Stimulated activated CD8-positive, alpha-beta memory T cell treated with anti-CD3 and anti-CD28 coated beads, Interleukin-2, amount 100 ng/mL, for 1 hour (primary cell): ENCODE data around the gene LHX4.
"Not testable (repeated sequence)": the region's sequence is repeated elsewhere in the genome, so short reads cannot be mapped to it uniquely, and the experiment has no call there.

ENCODE experiments used
- DNase-seq, 2 donors: peaks; one replicate each; pipeline ENCODE4 v3.0.0-alpha.2; 2020; ENCODE audit warnings: low read depth in 2 of 2

LHX4 gene

DNA sequence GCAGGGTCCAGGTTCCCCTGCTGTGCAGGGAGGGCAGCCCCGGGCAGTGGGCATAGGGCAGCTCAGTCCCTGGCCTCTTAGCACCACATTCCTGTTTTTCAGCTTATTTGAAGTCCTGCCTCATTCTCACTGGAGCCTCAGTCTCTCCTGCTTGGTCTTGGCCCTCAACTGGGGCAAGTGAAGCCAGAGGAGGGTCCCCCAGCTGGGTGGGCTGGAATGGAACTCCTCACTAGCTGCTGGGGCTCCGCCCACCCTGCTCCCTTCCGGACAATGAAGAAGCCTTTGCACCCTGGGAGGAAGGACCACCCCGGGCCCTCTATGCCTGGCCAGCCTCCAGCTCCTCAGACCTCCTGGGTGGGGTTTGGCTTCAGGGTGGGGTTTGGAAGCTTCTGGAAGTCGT lies 32.8 kb upstream of the LHX4 start:
- no peak for DNase-seq

DNA sequence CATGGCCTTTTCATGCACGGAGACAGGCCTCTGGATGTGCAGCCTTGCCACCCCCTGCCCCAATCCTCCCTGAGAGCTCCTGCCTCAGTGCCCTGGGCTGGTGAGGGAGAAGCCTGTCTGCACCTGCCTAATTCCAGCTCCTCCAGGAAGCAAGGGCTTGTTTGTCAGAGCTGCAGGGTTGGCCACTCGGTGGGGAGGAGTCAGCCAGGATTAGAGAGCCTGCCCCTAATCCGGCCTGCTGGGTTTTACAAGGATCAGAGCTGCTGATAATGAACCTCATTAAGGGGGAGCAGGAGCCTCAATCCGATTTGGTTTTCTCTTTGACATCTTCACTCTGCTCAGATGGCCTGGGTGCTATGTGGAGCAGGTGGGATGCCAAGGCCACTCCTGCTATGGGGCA lies 31.9 kb upstream of the LHX4 start:
- DNase-seq, result no peak

DNA sequence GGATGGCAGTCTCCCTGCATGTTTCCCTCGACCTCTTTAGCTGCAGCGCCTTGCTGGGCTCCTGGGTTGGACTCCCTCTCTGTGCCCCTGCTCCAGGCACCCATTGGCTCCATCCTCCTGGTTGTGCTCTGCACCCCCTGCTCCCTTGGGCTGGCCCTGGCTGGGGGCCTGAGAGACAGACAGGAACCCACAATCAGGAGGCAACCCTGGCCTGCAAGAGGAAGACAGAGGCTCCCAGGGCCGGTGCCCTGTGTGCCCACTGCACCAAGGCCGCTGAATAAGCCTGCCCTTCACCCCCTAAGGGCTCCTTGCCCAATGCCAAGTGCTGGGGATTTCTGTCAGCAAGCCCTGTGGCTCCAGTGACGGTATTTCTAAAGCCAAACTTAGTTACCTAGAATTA lies 31.5 kb upstream of the LHX4 start:
- DNase-seq, result no peak

DNA sequence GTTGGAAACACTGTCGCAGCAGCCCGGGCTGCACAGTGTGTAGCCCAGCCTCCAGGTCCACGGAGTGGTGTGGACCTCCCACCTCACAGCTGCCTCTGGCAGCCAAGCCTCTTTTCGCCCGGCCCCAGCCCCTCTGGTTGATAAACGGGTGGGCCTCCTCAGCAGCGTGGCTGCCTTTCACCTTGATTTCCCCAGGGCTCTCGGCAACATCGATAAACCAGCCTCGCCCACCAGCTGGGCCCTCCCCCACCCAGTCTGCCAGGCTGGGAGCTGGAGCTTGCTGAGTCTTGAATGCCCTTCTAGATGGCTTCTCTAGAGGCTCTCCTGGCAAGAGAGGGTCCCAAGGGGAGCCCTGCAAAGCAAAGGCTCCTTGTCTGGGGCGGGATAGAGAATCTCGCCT lies 31.0 kb upstream of the LHX4 start:
- DNase-seq, result no peak

DNA sequence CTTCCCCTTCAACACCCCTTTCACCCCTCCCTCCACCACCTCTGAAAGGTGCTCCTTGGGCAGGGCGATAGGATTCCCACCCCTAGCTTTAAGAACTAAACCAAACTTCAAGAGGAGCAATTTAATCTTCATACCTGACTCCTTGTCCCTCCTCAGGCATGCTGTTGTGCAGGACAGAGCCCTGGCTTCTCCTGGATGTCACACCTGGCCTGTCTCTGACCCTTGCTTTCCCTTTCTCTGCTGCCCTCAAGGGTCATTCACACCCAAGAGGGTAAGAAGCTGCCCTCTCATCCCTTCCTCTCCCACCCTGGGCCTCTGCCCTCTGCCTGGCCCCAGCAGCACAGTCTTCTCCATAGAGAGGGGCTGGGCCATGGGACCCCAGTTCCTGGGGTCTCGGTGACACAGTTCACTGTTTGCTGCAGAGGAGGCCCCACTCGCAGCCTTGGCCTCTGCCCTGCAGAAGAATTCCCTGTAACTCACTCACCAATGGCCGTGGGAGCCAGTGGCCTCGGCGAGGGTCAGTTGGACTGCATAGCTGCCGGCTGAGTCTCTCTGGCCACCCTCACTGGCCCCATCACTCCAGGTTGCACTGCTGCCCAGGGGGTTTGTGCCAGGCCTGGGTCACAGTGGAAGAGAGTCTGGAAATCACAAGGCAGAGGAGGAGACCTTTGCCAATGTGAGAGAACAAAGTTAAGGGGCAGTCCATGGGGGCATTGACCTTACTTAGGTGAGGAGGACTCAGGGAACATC lies 28.4 kb upstream of the LHX4 start:
- no peak for DNase-seq

DNA sequence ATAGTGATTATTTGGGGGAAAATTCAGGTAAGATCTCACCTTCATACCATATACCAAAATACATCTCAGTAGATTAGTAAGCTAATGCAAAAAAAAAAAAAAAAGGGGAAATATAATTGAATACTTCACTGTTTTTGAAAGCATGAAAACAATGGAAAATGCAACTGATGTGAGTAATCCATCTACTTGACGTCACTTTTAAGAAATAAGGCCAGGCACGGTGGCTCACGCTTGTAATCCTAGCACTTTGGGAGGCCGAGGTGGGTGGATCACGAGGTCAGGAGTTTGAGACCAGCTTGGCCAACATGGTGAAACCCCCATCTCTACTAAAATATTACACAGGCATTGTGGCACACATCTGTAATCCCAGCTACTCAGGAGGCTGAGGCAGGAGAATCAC lies 27.5 kb upstream of the LHX4 start:
- not testable (repeated sequence) for DNase-seq

DNA sequence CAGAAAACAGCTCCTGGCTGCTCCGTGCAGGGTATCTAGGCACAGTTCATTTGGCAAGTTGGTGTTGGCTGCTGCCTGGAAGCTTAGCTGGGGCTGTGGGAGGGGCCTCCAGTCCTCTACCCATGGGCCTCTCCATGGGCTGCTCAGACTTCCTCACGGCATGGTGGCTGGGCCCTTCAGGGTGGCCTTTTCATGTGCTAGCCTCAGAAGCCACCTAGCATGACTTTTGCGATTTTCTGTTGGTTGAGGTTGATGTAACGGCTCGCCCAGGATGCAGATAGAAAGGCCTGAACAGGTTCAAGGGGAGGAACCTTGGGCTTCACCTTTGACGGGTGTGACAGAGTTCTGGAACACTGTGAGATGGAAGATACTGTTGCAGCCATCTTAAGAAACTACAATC lies 25.8 kb upstream of the LHX4 start:
- no peak for DNase-seq

DNA sequence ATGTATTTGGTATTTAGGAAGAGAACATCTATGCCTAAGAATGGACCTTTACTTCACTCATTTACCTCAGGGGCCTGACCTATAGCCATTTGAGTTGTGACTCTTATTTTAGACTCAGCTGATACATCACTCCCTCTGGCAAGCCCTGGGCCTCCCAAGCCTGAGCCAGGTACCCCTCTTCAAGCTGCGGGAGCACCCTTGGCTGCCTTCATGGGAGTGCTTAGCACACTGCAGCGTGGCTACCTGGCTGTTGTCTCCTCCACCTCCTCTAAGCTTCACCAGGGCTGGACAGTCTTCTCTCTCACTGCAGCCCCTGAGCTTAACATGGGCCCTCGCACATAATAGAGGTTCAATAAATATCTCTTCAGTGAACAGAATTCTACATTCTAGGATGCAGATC lies 23.5 kb upstream of the LHX4 start:
- no peak for DNase-seq

DNA sequence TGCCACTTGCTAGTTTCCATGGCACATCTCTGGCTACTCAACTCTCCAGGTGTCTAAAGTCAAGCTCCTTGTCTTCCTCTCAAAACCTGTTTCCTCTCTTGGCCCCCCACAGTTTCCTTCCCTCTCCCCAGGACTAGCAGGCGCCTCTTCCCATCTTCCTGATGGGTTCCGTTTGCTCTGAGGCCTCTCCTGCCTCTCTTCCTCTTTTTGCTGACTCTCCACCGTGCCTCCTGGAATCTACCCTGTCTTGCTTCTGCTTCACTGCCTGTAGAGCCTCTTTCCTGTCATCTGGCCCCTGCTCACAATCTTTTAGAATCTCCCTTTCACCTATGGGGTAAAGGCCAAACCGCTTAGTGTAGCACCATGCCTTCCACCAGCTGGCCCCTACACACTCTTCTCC lies 21.8 kb upstream of the LHX4 start:
- DNase-seq, result no peak

DNA sequence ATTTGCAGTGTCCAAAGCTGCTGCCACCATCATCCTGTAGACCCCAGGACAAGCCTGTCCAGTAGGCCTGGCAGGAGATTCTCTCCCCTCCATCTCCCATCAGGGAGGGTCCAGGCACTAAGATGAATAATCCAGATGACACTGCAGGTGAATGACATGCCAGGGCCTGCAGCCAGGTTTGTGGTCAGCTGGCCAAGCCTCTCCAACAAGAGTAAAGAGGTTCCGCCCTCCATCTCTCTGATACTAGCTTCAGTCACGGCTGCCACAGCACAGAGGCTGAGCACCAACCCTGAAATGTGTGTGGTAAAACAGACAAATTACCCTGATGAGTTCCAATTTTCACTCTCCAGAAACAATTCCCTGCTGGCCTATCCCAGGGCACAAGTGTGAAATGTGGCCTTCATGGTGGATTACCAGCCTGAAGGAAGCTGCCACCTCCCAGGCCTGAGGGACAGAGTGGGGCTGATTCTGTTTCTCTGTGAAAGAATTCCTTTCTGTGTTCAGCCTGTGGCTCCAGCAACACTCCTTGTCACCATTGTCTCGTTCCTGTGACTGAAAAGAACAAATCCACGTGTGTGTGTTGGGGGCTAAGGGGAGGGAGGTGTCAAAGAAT lies 19.9 kb upstream of the LHX4 start:
- DNase-seq, result no peak

DNA sequence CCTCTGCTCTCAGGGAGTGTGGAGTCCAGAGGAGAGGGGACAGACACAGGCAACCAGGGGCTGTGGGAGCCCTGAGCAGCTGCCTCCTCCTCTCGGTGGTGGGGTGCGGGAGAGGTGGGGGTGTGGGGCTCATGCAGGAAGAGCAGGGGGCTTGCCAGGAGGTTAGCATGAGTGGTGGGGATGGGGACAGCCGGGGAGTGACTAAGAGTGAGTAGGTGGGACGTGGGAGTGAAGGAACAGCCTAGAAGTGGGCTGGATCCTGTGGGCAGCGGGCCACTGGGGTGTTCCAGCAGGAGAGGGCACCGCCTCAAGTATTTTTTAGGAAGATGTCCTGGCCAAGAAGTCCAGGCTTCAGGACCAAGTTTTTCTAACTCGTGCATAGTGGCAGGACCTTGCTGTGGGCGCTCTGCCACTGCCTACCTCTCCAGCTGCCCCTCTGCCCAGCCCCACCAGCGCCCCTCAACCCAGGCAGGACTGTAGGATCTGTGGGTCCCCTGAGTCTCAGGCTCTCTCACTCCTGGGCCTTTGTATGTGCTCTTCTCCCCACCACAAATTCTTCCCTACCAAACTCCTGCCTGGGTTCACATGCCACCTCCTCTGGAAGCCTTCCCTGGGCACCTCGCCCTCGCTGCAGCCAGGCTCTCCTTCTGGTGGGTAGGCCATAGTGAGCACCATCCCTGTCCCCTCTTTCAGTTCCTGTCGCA lies 18.8 kb upstream of the LHX4 start:
- no peak for DNase-seq

DNA sequence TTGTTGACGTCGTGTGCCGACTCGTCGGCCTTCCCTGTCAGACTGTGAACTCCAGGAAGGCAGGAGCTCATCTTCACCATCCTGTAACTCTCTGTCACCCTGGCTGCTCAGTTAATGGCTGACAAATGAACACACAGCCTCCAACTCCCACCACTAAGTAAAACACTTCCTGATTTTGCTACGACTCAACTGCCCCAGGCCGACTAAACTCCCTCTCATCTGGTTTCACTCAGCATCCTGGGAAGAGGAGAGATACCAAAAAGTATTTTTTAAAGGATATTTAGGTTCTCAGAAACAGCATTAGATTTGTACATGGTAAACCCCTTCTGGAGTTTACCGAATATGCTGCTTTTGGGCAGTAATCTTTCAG lies 18.2 kb upstream of the LHX4 start:
- DNase-seq, result no peak

DNA sequence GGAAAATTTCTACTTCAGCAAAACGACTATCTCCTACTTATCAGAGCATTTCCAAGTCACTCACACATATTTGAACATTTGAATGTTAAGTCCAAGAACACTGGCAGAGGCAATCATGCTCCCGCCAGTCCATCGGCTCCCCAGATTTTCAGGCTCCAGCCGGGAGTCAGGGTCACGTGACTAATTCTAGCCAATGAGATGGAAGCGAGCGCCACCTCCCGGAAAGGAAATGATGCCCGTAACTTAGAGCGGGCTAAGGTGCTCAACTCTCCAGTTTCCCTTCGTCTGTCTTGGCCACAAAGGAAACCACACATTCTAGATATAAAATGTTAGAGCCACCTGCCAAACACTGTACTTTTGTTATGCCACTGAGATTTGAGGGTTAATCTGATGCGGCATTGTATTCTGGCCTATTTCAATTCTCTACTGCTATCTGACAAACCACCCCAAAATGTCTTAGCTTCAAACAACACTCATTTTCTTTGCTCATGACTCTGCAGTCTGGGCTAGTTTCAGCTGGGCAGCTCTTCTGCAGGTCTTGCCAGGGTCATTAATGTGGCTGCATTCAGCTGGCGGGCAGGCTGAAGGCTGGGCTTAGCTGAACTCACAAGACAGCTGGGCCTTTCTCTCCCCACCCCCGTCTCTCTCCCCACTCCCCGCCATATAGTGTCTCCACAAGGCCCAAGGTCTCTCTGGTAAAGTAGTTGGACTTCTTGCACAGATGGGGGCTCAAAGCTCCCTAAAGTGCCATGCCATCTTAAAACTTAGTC lies 16.5 kb upstream of the LHX4 start:
- no peak for DNase-seq

DNA sequence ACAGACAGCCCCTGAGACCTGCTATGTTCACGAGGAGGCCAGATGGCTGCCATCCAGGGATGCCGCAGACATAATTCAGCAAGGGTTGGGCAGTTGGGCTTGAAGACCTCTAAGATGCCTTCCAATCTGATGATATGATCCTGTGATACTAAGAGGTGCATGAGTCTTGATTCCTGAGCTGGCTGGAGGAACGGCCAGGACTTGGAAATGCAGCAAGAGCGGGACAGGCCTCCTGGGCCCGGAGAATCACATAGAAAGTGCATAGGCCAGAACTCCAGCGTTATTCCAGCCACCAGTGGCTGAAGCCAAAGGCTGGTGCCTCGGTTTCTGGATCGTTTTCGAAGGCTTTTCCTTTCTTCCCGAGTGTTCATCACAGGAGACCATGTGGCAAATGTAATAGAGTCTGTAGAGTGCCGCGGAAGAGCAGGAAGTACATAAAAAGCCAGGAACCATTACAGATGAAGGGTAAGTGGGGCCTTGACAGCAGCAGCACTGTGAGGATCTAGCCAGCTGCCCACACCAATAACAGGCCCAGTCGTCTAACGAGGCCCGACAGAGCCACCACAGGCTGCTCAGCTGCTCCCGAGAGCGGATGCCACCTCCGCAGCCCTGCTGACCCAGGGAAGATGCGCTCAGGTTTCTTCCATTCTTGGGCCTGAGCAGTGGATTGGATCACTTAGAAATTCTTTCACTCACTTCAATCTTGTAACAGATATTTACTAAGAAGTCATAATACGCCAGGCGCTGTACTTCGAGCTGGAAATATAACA lies 14.0 kb upstream of the LHX4 start:
- no peak for DNase-seq

DNA sequence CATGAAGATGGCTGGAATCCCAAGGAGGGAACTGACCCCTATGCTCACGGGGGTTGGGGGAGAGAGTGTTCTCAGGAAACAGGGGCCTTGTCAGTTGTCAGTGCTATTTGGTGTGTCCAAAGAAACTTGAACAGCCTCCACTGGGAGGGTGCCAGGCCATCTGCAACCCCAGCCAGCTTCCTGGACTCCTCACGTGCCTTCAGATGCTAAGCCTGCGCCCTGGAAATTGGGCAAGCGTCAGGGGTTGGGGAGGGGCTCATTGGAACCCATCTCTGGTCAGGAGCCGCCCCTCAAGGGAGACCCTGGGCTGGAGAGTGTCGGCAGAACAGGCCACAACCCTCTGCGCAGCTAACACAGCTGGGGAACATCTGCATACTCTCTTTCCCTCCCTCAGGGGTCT lies 13.1 kb upstream of the LHX4 start:
- no peak for DNase-seq

DNA sequence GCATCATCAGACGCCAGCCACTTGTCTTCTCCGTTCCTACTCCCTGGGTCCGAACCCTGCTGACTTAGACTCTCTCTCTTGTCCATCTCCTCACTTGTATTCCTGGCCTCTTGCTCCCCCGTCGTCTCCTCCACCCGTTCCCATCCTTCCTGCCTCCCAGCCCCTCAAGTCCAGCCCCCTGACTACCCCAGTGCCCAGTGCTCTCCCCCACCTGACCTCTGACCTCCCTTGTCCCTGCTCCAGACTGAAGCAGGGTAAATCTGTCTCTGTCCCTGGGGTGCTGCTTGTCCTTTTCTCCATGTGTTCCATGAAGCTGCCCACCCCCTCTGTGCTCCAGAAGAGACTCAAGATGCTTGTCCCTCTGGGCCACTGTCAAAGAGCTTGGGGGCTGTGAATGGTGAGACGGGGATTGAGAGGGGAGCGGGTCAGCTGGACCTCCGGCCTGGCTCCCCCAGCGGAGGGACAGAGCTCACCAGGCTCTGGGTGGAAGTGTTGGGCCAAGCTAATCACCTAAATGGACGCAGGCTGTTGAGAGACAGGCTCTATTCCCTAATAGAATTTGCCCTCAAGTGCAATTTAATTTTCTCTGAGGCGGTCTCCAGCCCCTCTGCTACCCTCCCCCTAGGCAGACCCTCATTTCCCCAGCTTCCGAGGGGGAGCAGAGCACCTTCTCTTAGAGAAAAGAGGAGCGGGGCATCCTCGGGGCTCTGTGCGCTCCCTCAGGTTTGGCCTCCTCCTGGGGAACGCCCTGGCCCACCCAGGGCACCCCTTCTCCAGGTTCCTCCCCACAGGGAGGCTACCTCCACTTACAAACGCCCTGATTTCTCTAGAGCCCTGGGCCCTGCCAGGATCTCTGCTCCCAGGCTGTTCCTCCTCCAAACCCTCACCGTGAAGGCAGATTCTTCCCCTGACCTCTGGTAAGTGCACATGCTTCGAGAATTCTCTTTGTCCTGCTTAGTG lies 11.0 kb upstream of the LHX4 start:
- no peak for DNase-seq

DNA sequence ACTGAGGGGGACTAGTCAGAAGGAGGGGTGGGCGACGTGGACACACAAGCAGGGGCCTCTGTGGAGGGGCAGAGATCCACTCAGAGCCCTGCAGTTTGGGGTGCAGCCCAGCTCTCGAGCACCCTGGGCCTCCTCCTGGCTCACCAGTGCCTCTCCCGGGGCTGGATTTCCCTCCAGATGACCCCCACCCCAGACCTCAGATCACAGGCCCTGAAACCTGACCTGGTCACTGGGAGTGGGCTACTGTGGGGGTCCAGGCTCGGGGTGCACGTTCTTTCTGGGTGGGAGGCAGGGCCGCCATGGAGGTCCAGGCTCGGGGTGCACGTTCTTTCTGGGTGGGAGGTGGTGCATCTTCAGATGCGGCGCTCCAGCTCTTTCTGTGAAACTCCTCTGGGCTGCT lies 10.3 kb upstream of the LHX4 start:
- no peak for DNase-seq

DNA sequence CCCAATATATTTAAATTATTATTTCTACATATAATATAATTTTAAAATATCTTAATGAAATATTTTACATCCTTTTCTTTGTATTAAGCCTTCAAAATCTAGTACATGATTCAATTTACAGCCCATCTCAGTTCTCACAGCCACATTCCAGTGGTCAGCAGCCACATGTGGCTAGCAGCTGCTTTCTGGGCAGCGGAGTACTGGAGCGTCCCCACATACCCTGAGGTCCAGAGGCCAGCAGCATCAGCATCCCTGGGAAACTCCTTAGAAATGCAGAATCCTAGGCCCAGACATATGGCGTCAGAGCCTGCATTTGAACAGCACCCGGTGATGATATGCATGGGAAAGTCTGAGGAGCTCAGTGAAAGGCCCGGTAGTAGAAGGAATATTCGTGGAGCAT lies 8.6 kb upstream of the LHX4 start:
- DNase-seq, result no peak

DNA sequence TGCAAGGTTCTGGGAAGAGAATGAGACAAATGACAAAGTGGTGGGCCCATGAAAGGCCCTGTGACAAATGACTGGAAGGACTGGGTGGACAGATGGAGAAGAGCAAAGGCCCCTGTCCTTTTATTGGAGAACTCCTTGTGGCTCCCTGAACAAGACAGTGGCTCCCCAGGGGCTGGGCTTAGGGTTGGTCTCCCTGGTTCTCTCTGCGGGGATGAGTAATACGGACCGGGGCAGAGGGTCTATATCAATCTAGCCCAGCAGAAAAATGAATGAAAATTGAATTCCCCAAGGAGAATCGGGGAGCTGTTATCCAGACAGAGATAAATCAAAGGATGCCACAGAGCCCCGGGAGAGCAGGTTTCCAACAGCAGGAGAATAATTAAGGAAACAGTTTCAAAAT lies 5.2 kb upstream of the LHX4 start:
- DNase-seq, result no peak

DNA sequence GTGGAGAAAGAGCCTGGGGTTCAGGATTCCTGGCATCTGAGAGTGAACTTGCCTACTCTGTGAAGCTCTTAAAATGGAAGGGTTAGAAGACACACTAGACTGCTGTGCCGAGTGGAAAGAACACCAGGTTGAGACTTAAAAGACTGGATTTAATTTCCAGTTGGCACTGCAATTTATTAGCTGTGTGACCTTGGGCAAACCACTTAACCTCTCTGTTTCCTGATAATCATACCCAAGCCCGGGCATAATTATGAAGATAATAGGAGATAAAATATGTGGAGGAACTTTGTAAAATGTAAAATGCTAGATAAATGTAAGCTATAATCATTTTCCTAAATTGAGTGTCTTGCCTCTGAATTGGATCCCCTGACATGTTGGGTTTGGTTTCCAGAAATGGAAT lies 4.7 kb upstream of the LHX4 start:
- DNase-seq, result no peak
